Activated CD8-positive, alpha-beta memory T cell treated with anti-CD3 and anti-CD28 coated beads for 36 hours (primary cell): ENCODE results near the gene COL23A1. TPM values are rescaled to one million over a fixed set of nuclear protein-coding genes. Genes with fewer than 3 reads are reported as not detected.
"Not testable (repeated sequence)": the region's sequence is repeated elsewhere in the genome, so short reads cannot be mapped to it uniquely, and the experiment has no call there.

Experiments used
- CTCF ChIA-PET: fragments of 350-600 bp; sonication (Branson Sonifier 250); formaldehyde crosslinking; loops from one replicate; lab custom pipeline; 2021; ENCODE audit warnings: antibody characterized with exemption; lab: Charles Lee
- POLR2A ChIA-PET: fragments of 350-600 bp; sonication (Branson Sonifier 250); formaldehyde crosslinking; loops from one replicate; lab custom pipeline; 2021; ENCODE audit warnings: antibody characterized with exemption; lab: Charles Lee
- total RNA-seq, 2 experiments: library from RNA; stranded (reverse); gene quantifications; one replicate each; pipeline ENCODE4 v1.2.3, GENCODE V29; 2021

Gene COL23A1
- total RNA-seq, 2 experiments from 2014 or later: 0.11 to 0.13 TPM

- CTCF ChIA-PET: no interaction called here
- POLR2A ChIA-PET: no interaction called here
Observed at GRCh38 chr5:178264044-178264443, 326.1 kb downstream of the COL23A1 start.

- CTCF ChIA-PET: no interaction called here
- POLR2A ChIA-PET: no interaction called here
Observed at GRCh38 chr5:178261666-178262600, 328.3 kb downstream of the COL23A1 start.

GRCh38 chr5:178259623-178260536, 330.3 kb downstream of the COL23A1 start:
- ChIA-PET POLR2A (no interaction called here), CTCF (interaction anchor here (0.5 to 1.0 kb wide), 2 partner anchors 20 to 167 kb away, joined by 3 read pairs; no protein-coding TSS in a partner anchor)

DNA sequence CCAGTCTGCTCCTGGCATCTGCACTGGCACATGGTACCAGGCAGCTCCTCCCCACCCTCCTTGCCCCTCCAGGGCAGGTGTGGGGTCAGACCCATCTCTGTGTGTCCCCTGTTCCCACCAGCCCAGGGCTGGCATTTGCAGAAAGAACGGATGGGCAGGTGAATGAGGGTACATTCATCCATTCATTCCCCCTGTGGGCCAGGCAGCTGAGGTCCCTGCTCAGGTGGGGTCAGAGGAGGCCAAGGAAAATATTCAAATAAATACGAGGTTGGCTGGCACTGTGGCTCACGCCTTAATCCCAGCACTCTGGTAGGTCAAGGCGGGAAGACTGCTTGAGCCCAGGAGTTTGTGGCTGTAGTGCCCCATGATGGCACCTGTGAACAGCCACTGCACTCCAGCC, 332.5 kb downstream of the COL23A1 start:
- ChIA-PET POLR2A (no interaction called here), CTCF (interaction anchor here (0.6 kb wide), 1 partner anchor 59 kb away, joined by 3 read pairs; no protein-coding TSS in a partner anchor)

DNA sequence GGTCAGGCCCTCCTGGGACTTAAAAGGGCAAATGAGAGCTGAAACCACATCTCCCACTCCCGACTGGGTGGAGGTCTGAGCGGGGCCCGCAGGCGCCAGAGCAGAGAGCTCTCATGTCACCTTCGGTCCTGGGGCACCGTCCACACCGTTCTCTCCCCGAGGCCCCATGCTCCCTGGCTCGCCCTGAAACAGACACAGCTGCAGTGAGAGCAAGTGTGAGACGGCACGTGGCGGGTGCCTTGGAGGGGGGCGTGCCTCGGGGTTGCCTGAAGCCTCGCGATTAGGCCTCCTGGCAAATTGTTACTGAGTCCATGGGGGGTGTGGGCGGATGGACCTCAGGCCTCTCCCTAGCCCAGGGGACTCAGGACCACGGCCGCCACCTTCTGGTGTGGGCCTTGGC, 333.4 kb downstream of the COL23A1 start:
- POLR2A ChIA-PET: no interaction called here
- CTCF ChIA-PET: no interaction called here

- CTCF ChIA-PET, POLR2A ChIA-PET: not testable (repeated sequence)
Observed at GRCh38 chr5:178253632-178254031, 336.6 kb downstream of the COL23A1 start.

DNA sequence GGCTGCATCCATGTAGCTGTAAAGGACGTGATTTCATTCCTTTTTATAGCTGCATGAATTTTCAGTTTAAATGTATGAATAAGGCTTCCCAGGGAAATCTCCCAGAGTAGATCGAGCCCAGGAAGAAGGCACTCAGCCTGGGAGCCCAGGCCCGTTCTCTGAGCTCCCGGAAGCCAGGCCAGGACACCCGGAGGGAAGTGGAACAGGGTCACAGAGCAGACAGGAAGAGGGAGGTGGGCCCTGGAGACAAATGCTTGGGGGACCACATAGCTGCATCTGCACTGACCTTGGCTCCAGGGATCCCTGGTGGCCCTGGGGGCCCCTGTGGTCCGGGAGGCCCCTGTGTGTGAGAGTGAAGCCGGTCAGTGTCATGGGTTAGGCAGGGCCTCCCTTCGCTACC, 337.9 kb downstream of the COL23A1 start:
- CTCF ChIA-PET: interaction anchor here (0.8 to 1.2 kb wide), 3 partner anchors 11 to 26 kb away, joined by 3 read pairs; no protein-coding TSS in a partner anchor
- POLR2A ChIA-PET: no interaction called here

DNA sequence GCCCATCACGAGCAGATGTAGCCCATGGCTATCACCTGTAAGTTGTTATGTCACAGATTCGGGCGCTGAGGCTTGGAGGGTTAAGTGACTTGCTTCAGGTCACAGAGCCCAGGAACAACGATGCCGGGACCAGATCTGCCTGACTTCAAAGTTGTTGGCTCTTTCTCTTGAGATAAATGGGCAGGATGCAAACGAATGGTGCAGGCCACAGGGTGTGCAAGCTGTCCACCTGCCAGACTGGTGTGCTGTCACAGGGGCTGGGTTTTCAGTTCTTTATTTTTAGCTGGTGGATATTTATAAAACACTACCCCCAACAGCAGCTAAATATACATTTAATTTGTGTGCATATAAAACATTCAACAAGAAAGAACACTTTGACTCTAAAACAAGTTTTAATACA, 339.9 kb downstream of the COL23A1 start:
- POLR2A ChIA-PET: no interaction called here
- CTCF ChIA-PET: interaction anchor here (0.6 to 0.7 kb wide), 2 partner anchors 92 to 98 kb away, joined by 3 read pairs; no protein-coding TSS in a partner anchor

- ChIA-PET POLR2A (interaction anchor here (0.7 to 1.4 kb wide), 2 partner anchors 10 to 18 kb away, joined by 3 to 4 read pairs; no protein-coding TSS in a partner anchor), CTCF (interaction anchor here (0.9 kb wide), 1 partner anchor 15 kb away, joined by 3 read pairs; no protein-coding TSS in a partner anchor)
Observed at GRCh38 chr5:178249191-178249989, 340.8 kb downstream of the COL23A1 start.

GRCh38 chr5:178248750-178249149, 341.4 kb downstream of the COL23A1 start:
- ChIA-PET POLR2A (interaction anchor here (0.7 to 1.4 kb wide), 2 partner anchors 9 to 23 kb away, joined by 4 to 6 read pairs; no protein-coding TSS in a partner anchor), CTCF (interaction anchor here (0.9 kb wide), 1 partner anchor 14 kb away, joined by 3 read pairs; no protein-coding TSS in a partner anchor)

DNA sequence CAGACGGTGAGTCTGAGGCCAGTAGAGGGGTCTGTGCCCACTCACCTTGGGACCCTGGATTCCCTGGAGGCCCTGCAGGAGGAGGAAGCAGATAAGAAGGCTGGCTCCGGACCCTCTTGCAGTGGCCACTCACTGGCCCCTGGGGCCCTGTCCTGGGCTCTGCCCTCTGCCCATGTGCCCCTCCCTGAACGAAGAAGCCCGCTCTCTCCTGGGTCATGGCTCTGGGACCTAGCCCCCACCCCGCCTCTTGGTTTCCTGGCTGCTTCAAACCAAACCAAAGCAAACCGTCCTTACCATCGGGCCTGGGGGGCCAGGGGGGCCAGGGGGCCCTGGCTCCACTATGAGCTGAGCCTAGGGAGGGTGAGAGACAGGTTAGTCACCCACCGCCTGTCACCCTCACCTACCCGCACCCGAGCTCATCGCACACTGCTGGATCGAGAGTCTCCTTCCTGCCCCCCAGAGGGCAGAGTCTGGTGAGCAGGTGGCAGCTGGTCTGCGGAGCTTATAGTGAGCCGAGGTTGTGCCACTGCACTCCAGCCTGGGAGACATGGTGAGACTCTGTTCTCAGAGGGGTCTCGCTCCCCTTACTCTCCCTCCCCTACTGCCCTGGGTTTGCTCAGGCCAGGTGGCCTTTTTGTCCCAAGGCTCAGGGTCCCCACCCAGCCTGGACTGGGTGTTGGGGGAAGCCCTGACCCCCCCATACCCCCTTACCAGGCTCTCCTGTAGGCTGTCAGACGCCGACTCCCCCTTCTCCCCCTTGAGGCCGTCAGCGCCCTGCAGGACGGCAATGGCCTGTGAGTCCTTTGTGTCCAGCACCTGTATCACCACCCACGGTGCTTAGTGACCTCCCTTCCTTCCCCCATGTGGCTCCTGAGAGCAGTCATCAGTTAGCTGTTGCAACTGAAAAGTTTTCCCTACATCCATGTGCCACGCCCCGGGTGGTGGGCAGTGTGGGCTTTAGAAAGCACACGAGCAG, 342.4 kb downstream of the COL23A1 start:
- POLR2A ChIA-PET: interaction anchor here (0.7 to 1.4 kb wide), 3 partner anchors 8 to 22 kb away, joined by 3 to 6 read pairs (median 4); no protein-coding TSS in a partner anchor
- CTCF ChIA-PET: interaction anchor here (0.8 to 1.0 kb wide), 2 partner anchors 13 to 30 kb away, joined by 3 read pairs; no protein-coding TSS in a partner anchor

- CTCF ChIA-PET: interaction anchor here (0.6 to 1.6 kb wide), 2 partner anchors 12 to 654 kb away, joined by 4 read pairs; no protein-coding TSS in a partner anchor
- POLR2A ChIA-PET: no interaction called here
Observed at GRCh38 chr5:178246624-178247279, 343.4 kb downstream of the COL23A1 start.

DNA sequence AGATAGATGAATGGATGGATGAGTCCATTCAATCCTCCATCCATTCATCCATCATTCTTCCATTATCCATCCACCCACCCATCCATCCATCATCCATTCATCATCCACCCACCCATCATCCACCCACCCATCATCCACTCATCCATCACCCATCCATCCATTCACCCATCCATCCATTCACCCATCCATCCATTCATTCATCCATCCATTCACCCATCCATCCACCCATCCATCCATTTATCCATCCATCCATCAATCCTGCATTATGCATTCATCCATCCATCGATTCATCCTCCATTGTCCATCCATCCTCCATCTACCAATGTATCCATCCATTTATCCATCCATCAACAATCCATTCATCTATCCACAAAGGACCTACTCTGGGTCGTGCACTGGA, 344.8 kb downstream of the COL23A1 start:
- POLR2A ChIA-PET: no interaction called here
- CTCF ChIA-PET: interaction anchor here (1.6 kb wide), 1 partner anchor 10 kb away, joined by 4 read pairs; no protein-coding TSS in a partner anchor

DNA sequence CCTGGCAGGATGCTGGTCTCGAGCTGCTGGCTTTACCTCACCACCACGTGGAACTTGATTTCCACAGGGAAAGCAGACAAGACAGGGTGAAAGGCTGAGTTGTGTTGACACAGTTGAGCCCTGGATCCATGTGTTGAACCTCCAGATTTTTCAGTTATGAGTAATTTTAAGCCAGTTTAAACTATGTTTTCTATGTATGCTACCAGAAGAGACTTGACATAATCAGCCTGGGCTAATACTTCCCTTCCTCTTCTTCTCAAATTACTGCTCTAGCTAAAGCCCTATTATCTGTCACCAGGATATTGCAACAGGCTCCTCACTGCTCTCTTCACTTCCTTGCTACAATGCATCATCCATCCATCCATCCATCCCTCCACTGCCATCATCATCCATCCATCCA, 345.6 kb downstream of the COL23A1 start:
- CTCF ChIA-PET: no interaction called here
- POLR2A ChIA-PET: no interaction called here

DNA sequence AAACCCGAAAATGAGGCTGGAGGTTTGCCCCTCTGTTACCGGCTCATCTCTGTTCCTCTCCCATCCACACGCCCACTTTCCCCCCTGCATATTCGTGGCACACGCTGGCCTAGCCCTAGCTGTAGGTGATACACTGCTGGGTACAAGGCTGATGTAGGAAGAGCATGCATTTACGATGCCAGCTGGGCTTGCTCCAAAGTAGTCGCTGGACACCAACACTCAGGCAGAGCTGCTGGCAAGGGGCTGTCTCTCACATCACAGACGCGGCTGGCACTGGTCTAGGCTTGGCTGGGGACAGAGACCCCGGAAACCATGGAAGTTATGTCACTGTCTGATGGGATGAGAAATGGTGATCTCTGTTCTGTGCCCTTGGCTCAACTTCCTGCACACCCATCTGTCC, 347.8 kb downstream of the COL23A1 start:
- ChIA-PET POLR2A (no interaction called here), CTCF (no interaction called here)

- ChIA-PET POLR2A (interaction anchor here (1.0 kb wide), 1 partner anchor 10 kb away, joined by 5 read pairs; the partner anchor contains the start of gene PHYKPL), CTCF (interaction anchor here (1.4 kb wide), 1 partner anchor 11 kb away, joined by 3 read pairs; no protein-coding TSS in a partner anchor)
Observed at GRCh38 chr5:178241688-178242231, 348.4 kb downstream of the COL23A1 start.
